Mesenchymal stem cell (in vitro differentiated cells and primary cell): ENCODE results near the gene CASP14.

Source experiments
- DNase-seq: peaks from one replicate; pipeline ENCODE4 v3.0.0-alpha.2; 2013
- H2AFZ ChIP-seq: one replicate; pipeline ENCODE4 v1.6.1; 2013; ENCODE audit warnings: low read depth, mild to moderate bottlenecking, control low read depth, inconsistent platforms, low read length, moderate library complexity
- H2AK5ac ChIP-seq: 2 replicates; pipeline ENCODE4 v1.6.1; 2013; ENCODE audit warnings: low read length, moderate library complexity, mild to moderate bottlenecking, inconsistent platforms; ENCODE audit not compliant: severe bottlenecking
- H2BK120ac ChIP-seq: one replicate; pipeline ENCODE4 v1.6.1; 2013; ENCODE audit warnings: low read depth, mild to moderate bottlenecking, inconsistent platforms, low read length, moderate library complexity
- H2BK12ac ChIP-seq, 2 experiments: one replicate each; pipeline ENCODE4 v1.6.1; 2013; ENCODE audit warnings: inconsistent platforms in 2 of 2, low read length in 2 of 2, mild to moderate bottlenecking in 2 of 2, moderate library complexity in 2 of 2, control low read depth in 1 of 2
- H2BK15ac ChIP-seq: one replicate; pipeline ENCODE4 v1.6.1; 2013; ENCODE audit warnings: mild to moderate bottlenecking, low read depth, inconsistent platforms; ENCODE audit not compliant: poor library complexity, severe bottlenecking
- H2BK5ac ChIP-seq: 2 replicates; pipeline ENCODE4 v1.6.1; 2013; ENCODE audit warnings: low read depth, mild to moderate bottlenecking, low read length, control low read depth, inconsistent platforms; ENCODE audit not compliant: poor library complexity, severe bottlenecking
- H3K14ac ChIP-seq, 2 experiments: one replicate each; pipeline ENCODE4 v1.6.1; 2013; ENCODE audit warnings: inconsistent platforms in 2 of 2, low read length in 2 of 2, control low read depth in 1 of 2, mild to moderate bottlenecking in 1 of 2, moderate library complexity in 1 of 2
- H3K18ac ChIP-seq, 2 experiments: one replicate each; pipeline ENCODE4 v1.6.1; 2013; ENCODE audit warnings: inconsistent platforms in 2 of 2, low read length in 2 of 2, control low read depth in 1 of 2, low read depth in 1 of 2, mild to moderate bottlenecking in 1 of 2
- H3K23ac ChIP-seq, 2 experiments: one replicate each; pipeline ENCODE4 v1.6.1; 2013; ENCODE audit warnings: inconsistent platforms in 2 of 2, low read length in 2 of 2, mild to moderate bottlenecking in 2 of 2, moderate library complexity in 2 of 2, control low read depth in 1 of 2
- H3K27ac ChIP-seq: 2 replicates; pipeline ENCODE4 v1.5.1; 2013; ENCODE audit warnings: mild to moderate bottlenecking, moderate library complexity, low read length, control low read depth, inconsistent platforms; ENCODE audit not compliant: poor library complexity, severe bottlenecking
- H3K27me3 ChIP-seq, 2 experiments: 2 replicates each; pipeline versions ENCODE4 v1.6.1 to v1.7.0; 2013; ENCODE audit warnings: low read length in 2 of 2, mild to moderate bottlenecking in 2 of 2, moderate library complexity in 2 of 2, control low read depth in 1 of 2, inconsistent platforms in 1 of 2; ENCODE audit not compliant: control insufficient read depth in 1 of 2, insufficient read depth in 1 of 2
- H3K36me3 ChIP-seq, 2 experiments: 2 replicates each; pipeline versions ENCODE4 v1.6.1 to v1.7.0; 2013; ENCODE audit warnings: low read length in 2 of 2, control low read depth in 1 of 2, inconsistent platforms in 1 of 2, low read depth in 1 of 2, mild to moderate bottlenecking in 1 of 2; ENCODE audit not compliant: insufficient read depth in 2 of 2, control insufficient read depth in 1 of 2
- H3K4ac ChIP-seq, 2 experiments: one replicate each; pipeline ENCODE4 v1.6.1; 2013; ENCODE audit warnings: inconsistent platforms in 2 of 2, low read length in 2 of 2, mild to moderate bottlenecking in 2 of 2, moderate library complexity in 2 of 2, control low read depth in 1 of 2, low read depth in 1 of 2
- H3K4me1 ChIP-seq: 2 replicates; pipeline ENCODE4 v1.6.1; 2013; ENCODE audit warnings: low read depth, low read length, control low read depth; ENCODE audit not compliant: control insufficient read depth, insufficient read depth
- H3K4me2 ChIP-seq: 2 replicates; pipeline ENCODE4 v1.6.1; 2013; ENCODE audit warnings: low read length, mild to moderate bottlenecking, inconsistent platforms; ENCODE audit not compliant: poor library complexity, severe bottlenecking
- H3K4me3 ChIP-seq, 2 experiments: 2 replicates each; pipeline versions ENCODE4 v1.5.1 to v1.7.0; 2013; ENCODE audit warnings: low read length in 2 of 2, mild to moderate bottlenecking in 2 of 2, control low read depth in 1 of 2, low read depth in 1 of 2; ENCODE audit not compliant: insufficient read depth in 1 of 2
- H3K79me1 ChIP-seq: replicated peaks from 2 replicates; pipeline ENCODE4 v1.6.1; 2013; ENCODE audit warnings: mild to moderate bottlenecking, control low read depth, low read length, inconsistent platforms; ENCODE audit not compliant: poor library complexity, severe bottlenecking
- H3K9ac ChIP-seq: 2 replicates; pipeline ENCODE4 v1.7.0; 2013; ENCODE audit warnings: mild to moderate bottlenecking, low read length, moderate library complexity
- H3K9me3 ChIP-seq: 2 replicates; pipeline ENCODE4 v1.7.0; 2013; ENCODE audit warnings: mild to moderate bottlenecking, low read length; ENCODE audit not compliant: control insufficient read depth
- H4K8ac ChIP-seq: one replicate; pipeline ENCODE4 v1.6.1; 2013; ENCODE audit warnings: inconsistent platforms, mild to moderate bottlenecking, low read length, moderate library complexity
- H4K91ac ChIP-seq: one replicate; pipeline ENCODE4 v1.6.1; 2013; ENCODE audit warnings: mild to moderate bottlenecking, low read length, inconsistent platforms
- WGBS: methylation state at CpG from one replicate; pipeline ENCODE4 v1.1.7; 2013; ENCODE audit warnings: mixed read lengths; 5-methylcytosine and 5-hydroxymethylcytosine counted together

Gene CASP14

GRCh38 chr19:15037586-15037985 is 11.7 kb upstream of the CASP14 start:
- peaks cover 0 to 7% of the 10 kb centered on the region in 2 experiments for H3K27me3 ChIP-seq
- WGBS, result 56% methylated on average over 3 of the region's 4 CpGs

GRCh38 chr19:15038294-15038693 is 11.0 kb upstream of the CASP14 start:
- Histone ChIP-seq H4K91ac (no peak overlapping the region), H2AK5ac (no peak overlapping the region), H2AFZ (no peak overlapping the region), H3K4me3 (no peak overlapping the region), H2BK5ac (no peak overlapping the region), H3K27ac (no peak overlapping the region), H3K23ac (no peak overlapping the region), H3K4me1 (no peaks in the 10 kb centered on the region), H3K27me3 (peaks cover 0 to 7% of the 10 kb centered on the region in 2 experiments), H3K36me3 (no peaks in the 10 kb centered on the region), H3K4ac (no peak overlapping the region), H3K79me1 (no peaks in the 10 kb centered on the region), H2BK120ac (no peak overlapping the region), H3K9me3 (no peaks in the 10 kb centered on the region), H4K8ac (no peak overlapping the region), H3K9ac (no peak overlapping the region), H3K18ac (no peak overlapping the region), H2BK15ac (no peak overlapping the region), H3K14ac (no peak overlapping the region), H3K4me2 (no peak overlapping the region), H2BK12ac (no peak overlapping the region)
- WGBS, result 71% methylated on average over 3 of the region's 3 CpGs
- no peak for DNase-seq

More at GRCh38 chr19:15037586-15037985, 11.7 kb upstream of the CASP14 start:
- Histone ChIP-seq H3K36me3 (no peaks in the 10 kb centered on the region), H3K4me2 (no peak overlapping the region), H2BK15ac (no peak overlapping the region), H3K79me1 (no peaks in the 10 kb centered on the region), H2AK5ac (no peak overlapping the region), H3K27ac (no peak overlapping the region), H2BK5ac (no peak overlapping the region), H4K91ac (no peak overlapping the region), H3K4ac (no peak overlapping the region), H3K23ac (no peak overlapping the region), H3K4me1 (no peaks in the 10 kb centered on the region), H3K9ac (no peak overlapping the region), H3K14ac (no peak overlapping the region), H3K9me3 (no peaks in the 10 kb centered on the region), H3K4me3 (no peak overlapping the region), H2BK120ac (no peak overlapping the region), H2BK12ac (no peak overlapping the region), H4K8ac (no peak overlapping the region), H3K18ac (no peak overlapping the region), H2AFZ (no peak overlapping the region)
- DNase-seq, result no peak

- DNase-seq, result no peak
- no peaks in the 10 kb centered on the region for H3K4me1 ChIP-seq
- H4K8ac ChIP-seq, result no peak overlapping the region
- H3K4me3 ChIP-seq, result no peak overlapping the region
- no peak overlapping the region for H3K4me2 ChIP-seq
- no peak overlapping the region for H2AK5ac ChIP-seq
- no peak overlapping the region for H3K18ac ChIP-seq
- H3K79me1 ChIP-seq, result no peaks in the 10 kb centered on the region
- no peak overlapping the region for H2BK5ac ChIP-seq
- no peak overlapping the region for H2AFZ ChIP-seq
- no peak overlapping the region for H3K4ac ChIP-seq
- no peak overlapping the region for H3K27ac ChIP-seq
- no peak overlapping the region for H2BK12ac ChIP-seq
- 89% methylated on average over 1 of the region's 1 CpG for WGBS
- H4K91ac ChIP-seq, result no peak overlapping the region
- no peaks in the 10 kb centered on the region for H3K9me3 ChIP-seq
- H2BK15ac ChIP-seq, result no peak overlapping the region
- H3K9ac ChIP-seq, result no peak overlapping the region
- no peak overlapping the region for H3K14ac ChIP-seq
- H3K27me3 ChIP-seq, result peaks cover 0 to 7% of the 10 kb centered on the region in 2 experiments
- H3K36me3 ChIP-seq, result no peaks in the 10 kb centered on the region
- H2BK120ac ChIP-seq, result no peak overlapping the region
- H3K23ac ChIP-seq, result no peak overlapping the region
Observed at GRCh38 chr19:15042003-15042402, 7.3 kb upstream of the CASP14 start.

DNA sequence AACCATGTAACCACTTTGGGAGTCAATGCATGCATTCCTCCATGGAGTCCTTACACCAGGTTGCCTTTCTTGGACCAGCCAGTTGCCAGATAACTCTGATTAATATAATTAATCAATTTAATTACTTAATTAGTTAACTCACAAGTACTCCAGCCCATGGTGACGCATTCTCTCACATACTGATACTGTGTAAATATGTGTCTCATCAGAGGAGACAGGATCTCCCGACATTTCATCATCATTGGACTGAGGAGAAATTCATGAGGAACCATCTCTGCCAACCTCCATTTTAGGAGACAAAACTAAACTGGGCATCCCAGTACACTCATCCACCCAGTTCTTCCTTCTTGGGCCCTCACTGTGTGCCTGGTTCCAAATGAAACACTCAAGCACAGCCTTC is 6.5 kb upstream of the CASP14 start:
- no peak overlapping the region for H3K4me2 ChIP-seq
- H4K8ac ChIP-seq, result no peak overlapping the region
- H3K27me3 ChIP-seq, result peaks cover 0 to 4% of the 10 kb centered on the region in 2 experiments
- H3K4ac ChIP-seq, result no peak overlapping the region
- no peak overlapping the region for H2AFZ ChIP-seq
- H3K36me3 ChIP-seq, result no peaks in the 10 kb centered on the region
- H4K91ac ChIP-seq, result no peak overlapping the region
- H3K9ac ChIP-seq, result no peak overlapping the region
- no peak for DNase-seq
- no peaks in the 10 kb centered on the region for H3K9me3 ChIP-seq
- 78% methylated on average over 2 of the region's 2 CpGs for WGBS
- H3K27ac ChIP-seq, result no peak overlapping the region
- H2BK120ac ChIP-seq, result no peak overlapping the region
- no peak overlapping the region for H2AK5ac ChIP-seq
- H3K4me1 ChIP-seq, result no peaks in the 10 kb centered on the region
- H3K79me1 ChIP-seq, result no peaks in the 10 kb centered on the region
- no peak overlapping the region for H2BK5ac ChIP-seq
- H3K4me3 ChIP-seq, result no peak overlapping the region
- no peak overlapping the region for H2BK12ac ChIP-seq
- no peak overlapping the region for H2BK15ac ChIP-seq
- no peak overlapping the region for H3K18ac ChIP-seq
- H3K14ac ChIP-seq, result no peak overlapping the region
- no peak overlapping the region for H3K23ac ChIP-seq
